Fibroblast of villous mesenchyme (primary cell): Measurements from ENCODE around the gene SLC39A11. TPM values are rescaled to one million over a fixed set of nuclear protein-coding genes. Genes with fewer than 3 reads are reported as not detected.

ENCODE experiments used
- DNase-seq: peaks from one replicate; pipeline ENCODE4 v3.0.0-alpha.2; 2010; ENCODE audit warnings: low read depth
- H3K4me3 ChIP-seq: 2 replicates; pipeline ENCODE4 v1.5.1; 2011; ENCODE audit warnings: low read depth, mild to moderate bottlenecking, low read length
- CTCF ChIP-seq: IDR thresholded peaks from 2 replicates; pipeline ENCODE4 v1.5.1; 2012; ENCODE audit warnings: low read depth, mild to moderate bottlenecking, low read length; ENCODE audit not compliant: insufficient read depth
- total RNA-seq: library from RNA; depleted of rRNA; stranded (reverse); fragments of >200 nt; gene quantifications from 2 replicates; pipeline ENCODE4 v1.2.3, GENCODE V29; 2012

The SLC39A11 gene
- total RNA-seq, 1 donor = 16.0 TPM

GRCh38 chr17:72887917-72888316, 204.6 kb downstream of the SLC39A11 start:
- peak; percentile 6 for DNase-seq
- H3K4me3 ChIP-seq = no peak overlapping the region
- TF ChIP-seq CTCF = no peak

DNA sequence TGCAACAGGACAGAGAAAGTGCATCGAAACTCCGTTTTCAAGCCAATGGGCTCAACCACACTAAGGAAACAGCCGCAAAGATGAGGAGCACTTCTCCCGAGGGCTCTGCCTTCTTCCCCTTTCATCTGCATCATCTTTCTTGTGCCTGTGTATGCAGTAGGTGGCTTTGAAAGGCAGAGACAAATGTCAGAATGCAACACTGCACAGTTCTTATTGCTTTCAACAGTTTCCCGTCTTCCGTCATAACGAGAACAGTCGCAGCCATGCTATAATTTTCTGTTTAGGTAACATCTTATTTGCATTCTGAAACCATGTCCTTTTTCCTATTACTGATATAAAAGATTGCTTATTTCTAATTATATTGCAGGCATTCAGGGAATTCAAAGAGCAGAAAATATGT, 205.2 kb downstream of the SLC39A11 start:
- TF ChIP-seq CTCF = no peak
- H3K4me3 ChIP-seq = no peak overlapping the region
- no peak for DNase-seq

DNA sequence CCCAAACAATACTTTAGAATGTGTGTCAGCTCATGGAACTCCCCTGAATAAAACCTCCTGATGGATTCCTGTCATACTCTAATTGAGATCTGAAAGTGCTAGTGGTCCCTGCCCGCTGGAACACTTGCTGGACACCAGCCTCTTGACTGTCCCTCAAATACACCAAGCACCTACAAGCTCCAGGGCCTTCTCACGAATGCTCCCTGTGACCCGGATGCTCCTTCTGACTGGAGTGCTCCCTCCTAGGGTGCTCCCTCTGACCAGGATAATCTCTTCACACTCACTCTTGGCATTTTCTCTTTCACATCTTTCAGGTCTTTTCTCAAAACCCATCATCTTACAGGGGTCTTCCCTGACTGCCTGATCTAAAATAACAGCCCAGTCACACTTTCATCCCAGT, 205.9 kb downstream of the SLC39A11 start:
- TF ChIP-seq CTCF = no peak
- no peak overlapping the region for H3K4me3 ChIP-seq
- no peak for DNase-seq

DNA sequence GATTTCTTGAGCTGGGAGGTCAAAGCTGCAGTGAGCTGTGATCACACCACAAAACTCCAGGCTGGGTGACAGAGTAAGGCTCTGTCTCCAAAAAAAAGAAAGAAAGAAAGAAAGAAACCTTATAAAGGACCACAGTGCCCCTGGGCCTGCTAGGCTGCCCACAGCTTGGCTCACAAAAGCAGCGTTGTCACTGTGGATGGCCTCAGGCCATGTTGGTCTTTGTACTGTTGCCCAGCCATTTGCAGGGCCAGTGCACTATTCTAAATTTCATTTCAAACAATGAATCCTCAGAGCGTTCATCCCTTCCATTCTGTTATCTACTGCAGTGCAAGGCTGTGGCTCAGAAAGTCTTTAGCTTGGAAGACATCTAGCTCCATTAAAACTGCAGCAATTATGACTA, 208.4 kb downstream of the SLC39A11 start:
- DNase-seq = no peak
- no peak for TF ChIP-seq CTCF
- H3K4me3 ChIP-seq = no peak overlapping the region

- no peak for TF ChIP-seq CTCF
- no peak for DNase-seq
- no peak overlapping the region for H3K4me3 ChIP-seq
Measured at GRCh38 chr17:72883351-72883750, 209.1 kb downstream of the SLC39A11 start.

GRCh38 chr17:72882426-72882825, 210.1 kb downstream of the SLC39A11 start:
- DNase-seq = no peak
- no peak for TF ChIP-seq CTCF

GRCh38 chr17:72879877-72880276, 212.6 kb downstream of the SLC39A11 start:
- TF ChIP-seq CTCF = no peak
- DNase-seq = no peak
- no peak overlapping the region for H3K4me3 ChIP-seq

More at GRCh38 chr17:72882426-72882825, 210.1 kb downstream of the SLC39A11 start:
- H3K4me3 ChIP-seq = no peak overlapping the region
